Stimulated activated CD4-positive, alpha-beta T cell treated with anti-CD3 and anti-CD28 coated beads, Interleukin-2, amount 100 ng/mL, for 4 hours (primary cell): Measurements from ENCODE around the gene PITPNM2.

Source experiments
- DNase-seq: peaks from one replicate; pipeline ENCODE4 v3.0.0-alpha.2; 2020; ENCODE audit warnings: low read depth

Gene PITPNM2

DNA sequence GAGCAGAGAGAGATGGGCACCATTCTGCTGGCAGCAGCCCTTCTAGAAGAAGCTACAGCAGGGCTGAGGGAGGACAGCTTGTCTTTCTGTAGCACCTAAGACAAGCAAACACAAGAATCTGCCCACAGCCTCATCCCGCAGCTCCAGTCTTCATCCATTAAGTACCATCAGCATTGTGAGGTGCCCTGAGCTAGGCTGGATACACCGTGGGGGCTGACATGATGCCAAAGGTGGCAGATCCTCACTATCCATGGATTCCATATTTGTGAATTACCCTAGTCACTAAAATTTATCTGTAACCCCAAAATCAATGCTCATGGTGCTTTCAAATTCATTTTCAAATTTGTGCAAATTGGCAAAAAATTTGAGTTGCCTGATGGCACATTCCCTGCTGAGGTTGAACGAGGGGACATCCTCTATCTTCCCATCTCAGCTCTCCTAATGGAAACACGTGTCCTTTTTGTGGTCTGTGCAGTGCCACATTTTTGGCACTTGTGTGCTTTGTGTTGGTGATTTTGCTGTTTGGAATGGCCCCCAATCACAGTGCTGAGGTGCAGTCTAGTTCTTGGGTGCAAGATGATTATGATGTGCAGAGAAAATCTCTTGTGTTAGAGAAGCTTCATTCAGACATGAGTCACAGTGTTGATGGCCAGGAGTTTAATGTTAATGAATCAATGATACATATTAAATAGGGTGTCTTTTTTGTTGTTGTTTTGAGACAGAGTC, 7.0 kb downstream of the PITPNM2 start:
- DNase-seq: no peak

DNA sequence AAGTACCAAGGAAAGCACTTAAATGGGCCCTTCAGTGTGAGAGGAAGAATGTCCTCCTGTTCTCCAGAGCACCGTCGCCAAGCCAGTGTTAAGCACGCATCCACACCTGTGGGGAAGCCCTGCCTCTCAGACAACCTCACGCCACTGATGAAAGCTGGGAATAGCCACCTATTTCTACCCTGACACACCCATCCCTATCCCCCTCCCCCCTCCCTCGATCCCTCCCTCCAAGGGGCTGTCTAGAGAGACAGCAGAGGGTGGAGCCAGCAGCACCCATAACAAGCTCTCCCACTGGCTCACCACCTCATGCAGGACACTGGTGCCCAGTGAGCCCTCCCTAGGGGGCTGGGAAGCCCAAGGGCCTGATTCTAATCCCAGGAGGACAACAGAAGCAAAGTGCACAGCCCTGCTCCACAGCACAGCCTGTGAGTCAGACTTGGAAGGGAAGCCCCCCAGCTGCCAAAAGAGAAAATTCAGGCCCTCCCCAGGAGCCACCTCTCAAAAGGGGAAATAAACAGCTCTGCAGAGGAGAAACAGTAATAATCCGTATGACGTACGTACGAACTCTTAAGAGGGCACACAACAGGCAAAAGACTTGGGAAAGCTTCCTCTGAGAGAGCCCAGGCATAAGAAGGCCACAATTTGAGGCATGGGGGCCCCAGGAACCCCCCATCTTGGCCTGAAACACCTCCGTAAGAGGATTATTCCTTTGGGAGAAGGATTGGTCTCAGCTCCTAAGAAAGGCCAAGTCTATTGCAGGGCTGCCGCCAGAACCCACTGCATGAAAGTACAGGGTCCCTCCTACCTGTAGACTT, 7.8 kb downstream of the PITPNM2 start:
- no peak for DNase-seq

DNA sequence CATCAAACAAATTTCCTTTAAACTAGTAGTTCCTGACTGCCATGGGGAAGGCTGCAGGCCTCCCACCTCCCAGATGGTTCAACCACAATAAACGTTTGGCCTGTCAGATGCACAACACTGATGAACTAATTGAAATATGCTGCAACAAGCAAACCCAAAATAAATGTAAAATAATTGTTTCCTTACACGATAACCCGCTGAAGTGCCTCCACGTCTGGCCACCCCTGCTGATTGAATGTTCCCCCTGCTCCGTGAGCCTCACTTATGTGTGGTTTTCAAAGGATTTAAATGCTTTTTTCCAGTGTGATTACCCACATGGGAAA, 8.4 kb downstream of the PITPNM2 start:
- DNase-seq: no peak

DNA sequence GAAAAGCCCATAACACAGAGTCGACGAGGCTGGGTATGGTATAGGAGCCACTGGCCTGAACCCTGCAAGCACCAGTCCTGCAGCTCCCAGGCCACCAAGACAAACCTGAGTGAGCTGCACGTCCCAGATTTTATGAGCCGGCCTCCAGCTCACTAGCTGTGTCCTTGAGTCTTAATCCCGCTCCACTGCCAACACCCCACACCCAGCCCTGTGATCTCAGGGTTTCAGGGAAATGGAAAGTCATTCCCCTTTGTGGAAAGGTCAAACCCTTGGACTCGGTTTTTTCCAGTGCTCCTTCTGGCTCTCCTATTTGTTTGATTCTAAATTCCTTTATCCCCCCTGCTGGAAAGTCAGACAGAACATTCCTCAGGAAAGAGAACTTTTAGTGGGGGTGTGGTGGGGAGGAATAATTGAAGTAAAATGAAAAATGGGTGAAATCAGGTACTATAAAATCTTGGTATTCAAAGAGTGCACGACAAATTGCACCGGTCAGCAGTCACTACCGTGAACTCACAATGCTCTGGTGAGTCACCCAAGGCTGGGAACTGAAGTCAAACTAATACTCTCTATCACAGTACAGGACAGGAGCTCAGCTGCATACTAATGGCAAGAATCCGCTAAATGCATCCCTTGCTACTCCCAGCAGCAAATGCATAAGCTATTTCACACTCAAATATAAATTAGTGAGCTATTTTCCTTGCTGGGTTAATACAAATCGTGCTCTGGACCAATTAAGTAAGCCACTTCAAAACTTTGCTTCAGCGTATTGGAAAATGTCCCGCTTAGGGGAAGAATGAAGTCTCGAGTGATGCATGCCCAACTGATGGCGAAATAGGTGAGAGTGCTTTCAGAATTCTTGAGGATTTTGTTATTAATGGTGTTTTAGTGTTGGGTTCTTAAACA, 9.0 kb downstream of the PITPNM2 start:
- DNase-seq: no peak

DNA sequence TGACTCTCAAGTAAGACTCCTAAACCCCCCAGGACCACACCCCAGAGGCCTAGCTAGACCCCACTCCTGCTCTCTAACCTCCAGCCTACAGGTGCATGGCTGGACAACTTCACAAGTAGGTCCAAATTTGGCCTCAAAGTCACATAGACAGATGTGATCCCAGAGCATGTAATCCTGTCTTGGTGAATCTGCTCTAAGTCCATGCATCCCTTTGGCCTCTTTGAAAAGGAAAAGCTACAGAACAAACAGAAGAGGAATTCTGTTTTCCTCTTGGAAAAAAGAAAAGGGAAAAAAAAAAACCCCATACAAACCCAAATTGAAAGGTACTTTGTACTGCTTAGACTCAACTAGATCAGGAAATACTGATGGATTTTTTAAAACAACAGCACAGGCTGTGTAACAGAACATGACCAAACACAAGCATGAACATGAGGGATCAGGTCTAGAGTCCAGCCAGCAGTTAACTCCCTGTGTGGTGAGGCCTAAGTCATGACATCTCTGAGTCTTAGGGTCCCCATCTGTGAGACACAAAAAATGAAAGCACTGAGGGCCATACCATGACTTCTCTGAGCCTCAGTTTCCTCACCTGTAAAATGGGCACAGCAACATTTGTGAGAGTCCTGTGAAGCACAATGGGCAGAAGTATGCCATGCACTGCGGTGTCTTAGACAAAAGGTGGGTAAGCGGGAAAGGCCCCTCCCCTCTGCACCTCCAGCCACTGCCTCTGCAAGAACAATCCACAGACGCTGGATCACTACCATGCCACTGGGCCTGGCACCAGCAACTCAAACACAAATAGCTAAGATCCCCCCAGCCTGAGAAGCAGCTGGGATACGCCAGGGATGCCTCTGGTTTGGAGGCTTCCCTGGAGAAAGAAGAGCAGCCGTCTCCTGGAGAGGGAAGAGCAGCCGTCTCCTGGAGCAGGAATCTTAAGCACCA, 9.9 kb downstream of the PITPNM2 start:
- no peak for DNase-seq

DNA sequence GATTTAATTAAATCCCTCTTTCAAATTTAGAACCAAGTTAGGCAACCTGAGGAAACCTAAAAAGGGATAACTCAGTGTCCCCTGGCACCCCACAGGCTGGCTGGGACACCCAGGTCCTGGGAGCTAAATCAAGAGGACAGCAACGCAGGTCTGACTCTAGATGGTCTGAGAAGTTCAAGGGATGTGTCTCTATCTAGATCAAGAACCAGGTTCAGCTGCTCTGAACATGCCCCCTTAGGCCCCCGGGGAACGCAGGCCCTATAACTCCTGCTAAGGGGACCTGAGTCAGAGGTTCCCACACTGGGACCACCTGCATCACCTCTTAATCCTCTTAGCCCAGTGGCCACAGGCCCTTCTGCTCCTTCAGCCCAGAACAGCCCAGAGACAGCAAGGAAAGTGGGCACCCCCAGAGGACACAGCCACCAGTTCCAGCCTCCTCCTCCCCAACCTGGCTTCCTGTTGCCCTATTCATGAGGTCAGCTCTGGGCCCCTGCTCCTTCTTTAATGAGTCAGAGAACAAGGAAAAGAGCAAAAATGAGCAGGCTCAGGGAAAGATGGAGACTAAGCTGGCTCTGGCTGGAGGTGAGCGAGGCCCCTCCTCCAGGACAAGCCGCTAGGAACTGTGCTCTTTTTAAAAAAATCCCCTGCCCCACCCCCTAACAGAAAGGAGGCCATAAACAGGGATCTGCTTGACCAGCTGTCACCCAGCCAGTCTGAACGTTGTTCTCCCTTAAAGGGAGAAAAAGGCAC, 10.8 kb downstream of the PITPNM2 start:
- DNase-seq: no peak

DNA sequence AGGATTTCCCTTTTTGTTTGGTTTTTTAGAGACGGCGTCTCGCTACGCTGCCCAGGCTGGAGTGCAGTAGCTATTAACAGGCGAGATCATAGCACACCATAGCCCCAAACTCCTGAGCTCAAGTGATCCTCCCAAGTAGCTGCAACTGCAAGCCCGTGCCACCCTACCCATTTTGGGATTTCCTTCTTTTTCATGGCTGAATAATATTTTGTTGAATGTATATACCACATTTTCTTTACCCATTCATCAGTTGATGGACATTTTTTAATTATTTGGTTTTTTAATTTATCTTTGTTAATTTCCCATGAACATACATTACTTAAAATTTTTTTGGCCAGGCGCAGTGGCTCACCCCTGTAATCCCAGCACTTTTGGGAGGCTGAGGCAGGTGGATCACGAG, 15.2 kb downstream of the PITPNM2 start:
- DNase-seq: no peak

DNA sequence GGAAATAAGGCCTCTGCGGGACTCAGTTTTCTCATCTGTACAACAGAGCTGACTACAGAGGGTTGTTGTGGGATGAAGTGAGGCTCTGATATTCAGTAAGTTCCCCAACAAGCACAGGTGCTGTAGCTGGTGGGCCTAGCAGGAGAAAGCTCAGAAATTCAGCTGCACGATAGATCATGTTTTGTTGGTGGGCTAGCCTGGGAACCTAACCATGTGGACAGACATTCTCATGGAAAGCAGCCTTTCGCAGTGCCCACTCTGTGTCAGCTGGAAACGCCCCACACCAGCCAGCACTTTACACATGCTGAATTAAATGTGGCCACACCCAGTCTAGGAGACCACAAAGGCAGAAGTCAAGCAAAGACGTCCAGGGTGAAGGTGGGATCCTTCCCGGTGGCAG, 16.1 kb downstream of the PITPNM2 start:
- no peak for DNase-seq

DNA sequence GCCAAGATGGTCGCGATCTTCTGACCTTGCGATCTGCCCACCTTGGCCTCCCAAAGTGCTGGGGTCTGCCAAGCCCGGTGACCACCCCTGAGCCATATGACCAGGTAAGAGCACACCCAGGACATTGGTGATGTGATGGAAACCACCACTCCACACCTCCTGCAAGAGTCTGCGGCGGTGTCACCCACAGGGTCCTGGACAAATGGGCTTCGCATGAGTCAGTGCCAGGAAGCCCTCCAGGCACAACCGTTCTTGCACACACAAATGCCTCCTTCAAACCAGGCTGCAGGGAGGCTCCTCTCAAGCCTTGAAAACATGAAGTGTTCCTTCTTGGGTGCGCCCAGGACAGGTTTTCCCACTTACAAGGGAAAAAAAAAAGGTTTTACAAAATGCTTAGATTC, 16.6 kb downstream of the PITPNM2 start:
- no peak for DNase-seq

DNA sequence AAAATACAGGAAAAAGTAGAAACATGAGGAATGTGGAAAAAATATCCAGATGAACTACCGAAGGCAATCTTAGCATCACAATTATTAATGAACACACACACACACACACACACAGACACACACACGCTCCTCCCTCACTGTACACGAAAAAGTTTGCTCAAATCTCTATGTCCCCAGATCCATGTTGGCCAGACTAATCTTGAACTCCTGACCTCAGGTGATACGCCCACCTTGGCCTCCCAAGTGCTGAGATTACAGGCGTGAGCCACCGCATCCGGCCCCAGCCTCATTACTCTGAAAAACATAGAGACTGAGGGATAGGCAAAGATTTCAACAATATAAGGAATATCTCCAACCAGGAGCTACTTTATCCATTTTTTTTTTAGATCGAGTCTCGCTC, 17.2 kb downstream of the PITPNM2 start:
- no peak for DNase-seq

DNA sequence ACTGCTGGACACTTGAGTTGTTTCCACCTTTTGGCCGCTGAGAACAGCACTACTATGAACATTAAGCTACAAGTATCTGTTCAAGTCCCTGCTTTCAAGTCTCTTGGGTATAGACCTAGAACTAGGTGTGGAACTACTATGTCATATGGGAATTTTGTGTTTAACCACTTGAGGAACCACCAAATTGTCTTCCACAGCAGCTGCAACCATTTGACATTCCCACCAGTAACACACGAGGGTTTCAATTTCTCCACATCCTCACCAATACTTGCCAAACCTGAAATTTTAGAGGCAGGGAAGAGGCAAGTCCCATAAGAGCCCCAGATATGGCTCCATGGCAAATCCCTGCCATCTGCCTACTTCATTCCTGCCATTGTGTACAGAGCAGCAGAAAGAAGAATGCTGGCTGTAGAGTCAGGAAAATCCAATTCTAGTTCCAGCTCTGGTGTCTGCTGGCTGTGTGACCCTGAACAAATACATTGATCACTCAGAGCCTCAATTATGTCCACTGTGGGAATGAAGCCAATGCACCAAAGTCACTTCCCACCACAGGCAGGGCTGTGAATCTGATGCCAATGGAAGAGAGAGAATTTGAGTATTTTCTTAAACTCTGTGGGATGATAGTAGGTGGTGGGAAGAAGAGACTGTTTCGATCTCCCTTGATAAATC, 17.8 kb downstream of the PITPNM2 start:
- no peak for DNase-seq

DNA sequence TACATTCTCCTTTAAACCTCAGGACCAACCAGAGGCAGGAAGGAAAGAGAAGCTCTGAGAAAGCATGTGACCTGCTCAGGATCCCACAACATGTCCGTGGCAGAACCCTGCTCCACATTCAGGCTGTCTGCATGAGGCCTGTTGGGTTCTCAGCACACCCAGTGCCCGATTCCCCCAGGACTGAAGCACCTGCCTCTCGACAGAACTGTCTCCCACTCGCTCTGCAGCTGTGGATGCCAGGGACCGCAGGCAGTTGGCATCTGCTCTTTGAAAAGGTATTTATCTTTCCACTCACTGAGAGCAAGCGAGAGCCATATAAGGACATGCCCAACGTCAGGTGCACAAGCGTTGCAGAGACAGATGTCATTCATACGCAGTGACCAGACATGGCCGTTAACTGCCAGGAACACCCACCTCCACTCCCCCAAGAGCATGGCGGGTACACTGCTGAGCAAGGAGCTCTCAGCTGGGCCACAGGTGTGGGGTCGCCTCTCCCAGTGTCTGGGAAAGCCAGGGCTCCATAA, 18.9 kb downstream of the PITPNM2 start:
- peak; percentile 23 for DNase-seq

DNA sequence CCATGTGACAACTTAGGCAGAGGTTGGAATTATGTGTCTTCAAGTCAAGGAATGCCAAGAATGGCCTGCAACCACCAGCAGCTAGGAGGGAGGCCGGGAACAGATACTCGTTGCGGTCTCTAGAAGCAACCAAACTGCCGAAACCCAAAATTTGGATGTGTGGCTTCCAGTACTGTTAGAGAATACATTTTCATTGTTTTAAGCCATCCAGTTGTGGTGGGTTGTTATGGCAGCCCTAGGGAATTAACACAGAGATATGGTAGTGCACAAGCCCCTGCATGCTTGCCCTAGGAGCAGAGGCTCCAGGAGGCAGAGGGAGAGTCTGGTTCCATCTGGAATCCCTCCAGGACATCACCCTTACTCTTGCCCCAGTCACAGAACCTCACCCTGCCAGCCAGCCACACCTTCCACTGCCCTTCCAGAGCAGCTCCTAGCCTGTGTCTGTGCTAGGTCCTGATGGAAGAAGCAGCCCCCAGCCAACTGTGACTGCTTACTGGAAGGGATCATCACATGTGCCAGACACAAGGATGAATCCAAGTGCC, 19.5 kb downstream of the PITPNM2 start:
- DNase-seq: no peak

DNA sequence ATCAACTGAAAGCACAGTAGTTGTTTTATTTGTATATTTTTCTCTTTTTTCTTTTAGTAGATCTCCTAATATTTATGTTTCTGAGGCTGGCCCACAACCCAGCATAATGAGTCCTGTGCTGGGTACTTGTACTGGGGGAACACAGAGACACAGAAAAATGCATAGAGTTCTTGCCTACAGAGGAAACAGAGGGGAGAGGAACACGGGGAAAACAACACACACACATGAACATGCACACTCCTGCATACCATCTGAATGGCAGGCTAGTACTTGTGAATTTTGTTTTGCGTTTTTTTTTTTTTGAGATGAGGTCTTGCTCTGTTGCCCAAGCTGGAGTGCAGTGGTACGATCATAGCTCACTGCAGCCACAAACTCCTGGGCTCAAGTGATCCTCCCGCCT, 21.3 kb downstream of the PITPNM2 start:
- DNase-seq: no peak

DNA sequence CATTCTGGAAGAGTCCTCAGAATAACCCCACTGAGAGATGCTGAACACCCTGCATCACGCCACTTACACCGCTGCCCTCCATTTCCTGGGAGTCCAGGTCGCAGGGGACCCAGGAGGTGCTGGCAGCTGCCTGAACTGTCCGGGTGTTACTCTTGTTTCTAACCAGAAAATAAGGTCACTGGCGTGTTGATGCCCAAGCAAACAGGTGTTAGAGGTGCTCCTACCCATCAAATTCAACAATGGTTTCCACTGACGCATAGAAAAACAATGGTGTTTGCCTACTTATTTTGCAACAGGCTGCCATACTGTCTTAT, 23.8 kb downstream of the PITPNM2 start:
- no peak for DNase-seq

DNA sequence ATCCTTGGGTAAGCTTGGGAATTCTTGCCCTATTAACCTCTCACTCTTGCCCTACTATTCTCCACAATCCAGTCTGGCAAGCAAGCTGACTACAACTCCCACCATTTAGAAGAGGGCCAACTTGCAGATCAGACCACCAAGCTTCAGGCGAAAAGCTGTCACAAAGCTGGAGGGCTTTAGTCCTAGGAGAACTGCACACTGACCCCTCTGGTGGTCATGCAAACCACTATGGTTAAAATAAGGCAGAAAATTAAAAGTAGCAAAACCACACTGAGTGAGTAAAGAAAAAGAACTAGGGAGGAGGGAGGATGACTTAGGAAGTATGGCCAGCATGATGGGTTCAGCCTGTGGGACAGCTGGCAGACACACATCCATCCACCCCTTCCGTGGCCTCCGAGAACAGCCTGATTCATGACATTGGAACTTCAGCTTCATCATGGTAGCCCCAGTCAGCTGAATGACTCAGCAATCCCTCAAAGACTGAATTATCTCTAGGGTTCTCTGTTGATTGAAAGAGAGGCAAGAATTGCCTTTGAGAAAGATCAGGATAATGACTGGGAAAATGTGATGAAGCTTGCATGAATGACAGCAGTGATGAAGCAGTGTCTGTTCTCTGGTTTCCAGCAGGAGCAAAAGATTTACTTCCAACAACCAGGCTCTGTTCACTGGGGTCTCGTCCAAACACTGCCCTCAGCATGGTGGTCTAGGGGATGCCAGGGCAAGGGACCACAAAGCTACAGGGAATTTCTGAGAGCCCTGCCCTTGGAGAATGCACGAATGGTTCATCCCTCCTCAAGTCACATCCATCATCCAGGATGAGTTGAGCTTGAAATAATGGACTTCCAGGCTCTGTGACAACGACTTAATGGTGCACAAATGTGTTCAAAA, 24.4 kb downstream of the PITPNM2 start:
- DNase-seq: no peak

DNA sequence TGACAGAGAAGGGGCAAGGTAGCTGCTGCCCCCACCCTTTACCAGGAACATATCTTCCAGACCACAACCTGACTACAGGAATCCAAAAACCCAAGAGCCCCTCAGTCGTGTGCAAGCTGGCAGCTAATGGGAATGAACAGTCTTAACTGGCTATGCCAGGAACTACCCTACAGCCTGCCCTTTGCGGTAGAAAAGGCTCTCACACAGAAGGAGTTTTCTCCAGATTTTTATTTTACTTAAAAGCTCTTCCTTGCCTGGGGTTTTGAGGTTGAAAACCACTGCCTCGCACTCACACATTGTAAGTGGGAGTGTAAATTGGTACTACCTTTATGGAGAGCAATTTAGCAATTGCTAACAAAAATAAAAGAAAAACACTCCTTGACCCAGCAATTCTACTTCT, 28.3 kb downstream of the PITPNM2 start:
- no peak for DNase-seq

DNA sequence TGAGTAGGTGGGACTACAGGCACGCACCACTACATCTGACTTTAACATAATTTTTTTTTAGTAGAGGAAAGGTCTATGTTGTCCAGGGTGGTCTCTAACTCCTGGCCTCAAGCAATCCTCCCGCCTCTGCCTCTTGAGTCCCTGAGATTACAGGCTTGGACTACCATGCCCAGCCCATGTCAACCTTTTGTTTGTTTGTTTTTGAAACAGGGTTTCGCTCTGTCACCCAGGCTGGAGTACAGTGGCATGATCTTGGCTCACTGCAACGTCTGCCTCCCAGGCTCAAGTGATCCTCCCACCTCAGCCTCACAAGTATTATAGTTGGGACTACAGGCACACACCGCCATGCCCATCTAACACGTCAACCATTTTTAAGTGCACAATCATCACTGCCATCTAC, 29.2 kb downstream of the PITPNM2 start:
- no peak for DNase-seq
